ENCODE results near the gene DHRS2.

DHRS2 gene

GRCh38 chr14:23640524-23641141 is 4.5 kb downstream of the DHRS2 start:
- FAIRE-seq (no peak), DNase-seq (ENCODE audit: insufficient read length, low spot score) (no peak)
- no peak for TF ChIP-seq CTCF (IDR thresholded peaks at IDR 0.05; ENCODE audit: insufficient read depth, missing control alignments)

DNA sequence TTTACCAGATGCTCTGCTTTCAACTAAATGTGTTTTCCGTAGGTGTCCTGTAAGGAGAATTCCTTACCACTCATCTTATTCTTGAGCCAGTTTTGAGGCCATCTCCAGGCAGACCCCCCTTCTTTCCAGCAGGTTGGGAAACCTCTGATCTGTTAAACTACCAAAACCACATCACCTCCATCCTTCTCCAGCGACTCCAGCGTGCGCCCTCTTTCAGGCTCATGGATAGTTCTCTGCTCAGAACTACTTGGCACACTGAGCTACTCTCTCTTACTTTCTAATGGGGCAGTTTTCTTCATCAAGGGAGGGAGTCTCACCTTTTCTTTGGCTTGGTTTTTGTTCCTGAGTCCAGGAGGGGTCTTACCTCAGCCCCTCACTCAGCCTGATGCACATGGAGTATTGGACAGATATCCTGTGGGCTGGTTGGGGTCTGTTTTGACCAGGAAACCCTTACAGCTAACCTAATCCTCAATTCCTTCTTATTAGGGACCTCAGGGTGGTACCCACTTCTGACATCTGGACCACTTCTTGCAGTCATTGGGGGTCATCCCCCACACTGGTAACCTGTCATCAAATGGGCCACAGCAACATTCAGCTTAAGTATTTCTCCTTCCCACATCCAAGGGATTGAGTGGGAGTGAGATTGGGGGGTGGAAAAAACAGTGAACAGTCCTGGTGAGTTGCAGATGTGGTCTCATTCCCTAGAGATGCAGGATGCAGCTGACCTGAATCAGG is 5.2 kb downstream of the DHRS2 start:
- FAIRE-seq = no peak
- no peak for TF ChIP-seq CTCF (IDR thresholded peaks at IDR 0.05; ENCODE audit: insufficient read depth, missing control alignments)
- DNase-seq (ENCODE audit: insufficient read length, low spot score) = no peak

- DNase-seq (ENCODE audit: insufficient read length, low spot score) (no peak), FAIRE-seq (no peak)
- TF ChIP-seq CTCF (IDR thresholded peaks at IDR 0.05; ENCODE audit: insufficient read depth, missing control alignments) = no peak
Observed at GRCh38 chr14:23641915-23642588, 5.9 kb downstream of the DHRS2 start.

- DNase-seq (ENCODE audit: insufficient read length, low spot score) (no peak), FAIRE-seq (no peak)
- no peak for TF ChIP-seq CTCF (IDR thresholded peaks at IDR 0.05; ENCODE audit: insufficient read depth, missing control alignments)
Observed at GRCh38 chr14:23643533-23644194, 7.5 kb downstream of the DHRS2 start.

DNA sequence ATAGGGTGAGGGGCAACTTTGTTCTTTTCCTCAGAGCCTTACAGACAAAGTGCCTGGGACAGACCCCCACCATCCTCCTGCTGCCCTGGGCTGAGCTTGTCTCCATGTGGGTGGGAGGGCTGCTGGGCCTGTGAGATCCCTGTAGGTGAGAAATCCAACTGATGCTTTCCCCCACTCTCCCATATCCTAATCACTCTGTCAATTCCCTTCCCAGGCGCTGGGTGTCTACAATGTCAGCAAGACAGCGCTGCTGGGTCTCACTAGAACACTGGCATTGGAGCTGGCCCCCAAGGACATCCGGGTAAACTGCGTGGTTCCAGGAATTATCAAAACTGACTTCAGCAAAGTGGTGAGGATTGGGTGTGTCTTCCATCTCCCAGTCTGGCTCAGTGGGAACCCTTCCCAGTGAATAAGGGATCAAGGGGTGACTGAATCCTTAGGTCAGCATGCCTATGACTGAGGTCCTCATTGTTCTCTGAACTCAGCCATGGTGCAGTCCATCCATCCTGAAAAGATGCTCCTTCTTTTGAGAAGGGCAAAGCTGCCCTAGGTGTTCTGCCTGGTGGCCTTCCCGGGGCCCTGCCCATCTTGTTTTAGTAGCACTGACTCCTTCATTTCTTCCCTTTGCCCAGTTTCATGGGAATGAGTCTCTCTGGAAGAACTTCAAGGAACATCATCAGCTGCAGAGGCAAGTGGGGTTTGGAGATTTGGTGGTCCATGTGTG is 8.2 kb downstream of the DHRS2 start:
- no peak for TF ChIP-seq CTCF (IDR thresholded peaks at IDR 0.05; ENCODE audit: insufficient read depth, missing control alignments)
- no peak for FAIRE-seq
- DNase-seq (ENCODE audit: insufficient read length, low spot score) = no peak

DNA sequence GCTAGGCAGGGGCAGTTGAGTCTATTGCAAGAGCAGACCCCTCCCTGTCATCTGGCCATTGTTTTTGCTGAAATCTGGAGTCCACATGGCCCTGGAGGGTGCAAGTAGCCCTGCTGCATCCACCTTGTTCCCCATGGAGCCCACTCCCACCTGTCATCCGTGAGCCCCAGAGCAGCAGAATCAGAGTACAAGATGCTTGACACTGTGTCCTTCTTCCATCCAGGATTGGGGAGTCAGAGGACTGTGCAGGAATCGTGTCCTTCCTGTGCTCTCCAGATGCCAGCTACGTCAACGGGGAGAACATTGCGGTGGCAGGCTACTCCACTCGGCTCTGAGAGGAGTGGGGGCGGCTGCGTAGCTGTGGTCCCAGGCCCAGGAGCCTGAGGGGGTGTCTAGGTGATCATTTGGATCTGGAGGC is 8.8 kb downstream of the DHRS2 start:
- FAIRE-seq = no peak
- DNase-seq (ENCODE audit: insufficient read length, low spot score) = no peak
- no peak for TF ChIP-seq CTCF (IDR thresholded peaks at IDR 0.05; ENCODE audit: insufficient read depth, missing control alignments)

All from D721Med (cell line).